ENCODE results near the gene CDC5L.

The CDC5L gene

GRCh38 chr6:44375071-44375470 lies 12.4 kb upstream of the CDC5L start:
- no peak for DNase-seq

GRCh38 chr6:44377484-44377883 lies 10.0 kb upstream of the CDC5L start:
- no peak for DNase-seq

GRCh38 chr6:44377971-44378370 lies 9.5 kb upstream of the CDC5L start:
- DNase-seq, result no peak

GRCh38 chr6:44381739-44382138 lies 5.8 kb upstream of the CDC5L start:
- DNase-seq, result no peak

GRCh38 chr6:44386364-44386928 lies 1.1 kb upstream of the CDC5L start:
- no peak for DNase-seq

- DNase-seq, result peak; percentile 0
Measured at GRCh38 chr6:44386929-44387345, 569 bp upstream of the CDC5L start.

- DNase-seq, result no peak
Measured at GRCh38 chr6:44388135-44388487, 605 bp downstream of the CDC5L start.

- DNase-seq, result no peak
Measured at GRCh38 chr6:44388887-44389286, 1.4 kb downstream of the CDC5L start.

GRCh38 chr6:44390158-44390683 lies 2.7 kb downstream of the CDC5L start:
- DNase-seq, result no peak

GRCh38 chr6:44395501-44395900 lies 8.0 kb downstream of the CDC5L start:
- no peak for DNase-seq

GRCh38 chr6:44396968-44397367 lies 9.5 kb downstream of the CDC5L start:
- no peak for DNase-seq

GRCh38 chr6:44397424-44398164 lies 10.1 kb downstream of the CDC5L start:
- no peak for DNase-seq

GRCh38 chr6:44399991-44400390 lies 12.5 kb downstream of the CDC5L start:
- DNase-seq, result no peak

GRCh38 chr6:44400572-44400971 lies 13.1 kb downstream of the CDC5L start:
- no peak for DNase-seq

GRCh38 chr6:44401138-44401537 lies 13.6 kb downstream of the CDC5L start:
- no peak for DNase-seq

- DNase-seq, result no peak
Measured at GRCh38 chr6:44404022-44404714, 16.7 kb downstream of the CDC5L start.

- DNase-seq, result no peak
Measured at GRCh38 chr6:44404715-44405099, 17.2 kb downstream of the CDC5L start.

- no peak for DNase-seq
Measured at GRCh38 chr6:44407951-44408670, 20.6 kb downstream of the CDC5L start.

- DNase-seq, result no peak
Measured at GRCh38 chr6:44409207-44409794, 21.8 kb downstream of the CDC5L start.

- no peak for DNase-seq
Measured at GRCh38 chr6:44410363-44410762, 22.9 kb downstream of the CDC5L start.

- DNase-seq, result no peak
Measured at GRCh38 chr6:44411141-44411540, 23.6 kb downstream of the CDC5L start.

- DNase-seq, result no peak
Measured at GRCh38 chr6:44415449-44415848, 27.9 kb downstream of the CDC5L start.

Measured in T-helper 9 cell (primary cell).